AG20443 (cell line): ENCODE measurements around the gene MED22.
A peak's percentile ranks its signal among the peaks of the same experiment; 100 is the strongest.
"Not testable (repeated sequence)": the region's sequence is repeated elsewhere in the genome, so short reads cannot be mapped to it uniquely, and the experiment has no call there.

ENCODE experiments used
- DNase-seq: peaks from one replicate; pipeline ENCODE4 v3.0.0; 2012; ENCODE audit warnings: low spot score, mixed read lengths

Gene MED22

DNA sequence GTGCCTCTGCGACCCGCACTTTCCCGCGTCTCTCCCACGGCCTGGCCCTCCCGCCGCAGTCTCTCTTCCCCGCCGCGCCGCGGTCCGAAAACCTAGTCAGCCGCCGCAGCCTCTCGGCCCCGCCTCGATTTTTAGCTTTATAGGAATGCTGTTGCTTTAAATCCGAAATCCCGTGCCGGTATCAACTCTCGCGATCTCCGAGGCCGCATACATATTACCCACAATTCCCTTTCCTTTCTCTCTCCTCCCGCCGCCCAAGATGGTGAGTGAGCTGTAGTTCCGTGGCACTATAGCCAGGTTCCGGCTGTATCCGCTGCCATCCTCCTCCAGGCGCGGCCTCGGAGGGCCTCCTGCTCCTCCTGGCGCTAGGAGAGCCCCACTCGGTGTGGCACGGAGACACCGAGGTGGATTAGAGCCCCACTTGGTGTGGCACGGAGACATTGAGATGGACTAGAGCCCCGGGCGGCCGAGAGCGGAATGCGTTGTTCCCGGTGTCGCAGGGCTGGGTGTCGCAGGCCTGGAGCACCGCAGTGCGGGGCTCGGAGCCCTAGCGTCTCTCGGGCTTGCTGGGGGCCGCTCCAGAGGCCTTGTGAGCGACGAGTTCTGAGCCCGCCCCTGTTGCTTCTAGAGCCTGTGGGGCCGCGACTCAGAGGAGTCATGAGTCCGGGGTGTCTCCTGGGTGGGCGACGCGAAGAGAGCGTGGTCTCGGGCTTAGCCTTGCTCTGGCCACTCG lies at the start of gene MED22, which contains the start of gene RPL7A:
Gene MED22 (minus strand): TSS at position 147 of the 733 bp plus-strand sequence. CDS start 1,469 bp downstream, outside the sequence.
Gene RPL7A (plus strand): TSS at position 234 of the 733 bp plus-strand sequence. CDS start 26 bp downstream, at position 260.
- peak; percentile 93 for DNase-seq

DNA sequence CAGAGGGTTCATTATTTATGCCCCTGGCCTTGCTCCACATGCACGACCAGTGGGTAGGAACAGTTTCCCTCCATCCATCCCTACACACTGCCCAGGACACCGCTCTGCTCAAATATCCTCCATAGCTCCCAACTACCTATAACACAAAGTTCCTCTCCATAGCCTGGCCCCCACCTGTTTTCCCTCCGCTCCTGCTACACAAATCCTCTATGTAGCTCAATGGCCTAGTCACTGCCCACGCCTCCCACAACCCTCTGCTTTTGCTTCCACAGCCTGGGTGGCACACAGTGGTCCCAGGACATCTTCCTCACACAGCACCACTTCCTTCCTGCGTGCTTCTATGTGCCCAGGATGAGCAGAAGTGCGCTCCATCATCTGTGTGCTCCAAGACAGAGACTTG lies 49.4 kb upstream of the MED22 start:
- peak; percentile 4 for DNase-seq

DNA sequence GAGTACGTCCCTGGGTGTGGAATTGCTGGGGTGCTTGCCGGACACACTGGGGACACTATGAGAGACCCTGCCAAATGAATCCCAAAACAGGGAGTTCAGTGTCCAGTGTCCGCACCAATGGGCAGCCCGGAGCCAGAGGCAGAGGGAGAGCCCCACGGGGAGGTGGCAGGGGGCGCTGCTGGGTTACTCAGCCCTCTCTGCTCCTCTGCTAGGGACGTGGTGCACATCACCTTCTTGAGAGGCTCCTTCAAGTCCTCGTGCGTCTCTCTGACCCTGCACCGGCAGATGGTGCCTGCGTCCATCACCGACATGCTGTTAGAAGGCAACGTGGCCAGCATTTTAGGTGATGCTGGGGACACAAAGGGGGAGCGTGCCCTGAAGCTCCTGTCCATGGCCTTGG lies 49.0 kb upstream of the MED22 start:
- peak; percentile 43 for DNase-seq

DNA sequence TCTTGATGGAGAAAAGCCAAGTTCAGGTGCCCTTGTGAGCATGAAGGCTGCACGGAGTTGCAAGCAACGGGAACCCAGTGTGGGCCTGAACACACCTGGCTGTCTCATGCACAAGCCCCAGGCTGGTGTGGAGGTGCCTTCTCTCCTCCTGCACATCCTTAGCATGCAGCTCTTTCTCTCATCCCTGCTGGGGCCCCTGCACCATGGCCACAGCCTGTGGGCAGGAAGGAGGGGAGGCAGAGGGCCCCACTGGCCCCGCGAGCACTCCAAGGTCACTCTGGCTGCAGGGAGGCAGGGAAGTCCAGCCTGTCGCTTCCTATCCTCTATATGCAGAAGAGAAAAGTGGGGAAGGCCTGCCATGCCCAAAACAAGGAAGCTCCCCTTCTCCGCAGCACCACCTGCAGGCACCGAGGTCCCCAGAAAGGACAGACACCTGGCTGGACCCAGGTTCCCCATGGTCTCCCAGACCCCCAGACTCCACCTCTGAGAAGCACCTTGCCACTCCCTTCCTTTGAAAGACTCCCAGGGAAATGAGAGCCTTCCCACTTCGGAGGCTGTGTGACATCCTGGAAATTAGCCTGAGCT lies 46.8 kb upstream of the MED22 start:
- peak; percentile 5 for DNase-seq

DNA sequence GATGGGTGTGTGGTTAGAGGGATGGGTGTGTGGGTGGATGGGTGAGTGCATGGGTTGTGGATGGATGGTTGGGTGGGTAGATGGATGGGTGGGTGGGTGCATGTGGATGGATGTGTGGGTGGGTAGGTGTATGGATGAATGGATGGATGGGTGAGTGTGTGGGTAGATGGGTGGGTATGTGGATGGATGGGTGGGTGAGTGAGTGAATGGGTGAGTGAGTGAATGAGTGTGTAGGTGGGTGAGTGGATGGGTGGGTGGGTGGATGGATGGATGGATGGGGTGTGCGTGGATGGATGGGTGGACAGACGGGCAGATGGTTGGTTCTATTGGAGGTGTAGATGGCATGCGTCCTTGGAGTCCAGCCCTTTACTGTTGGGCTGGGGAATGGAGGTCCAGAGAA lies 45.5 kb upstream of the MED22 start:
- DNase-seq: no peak

DNA sequence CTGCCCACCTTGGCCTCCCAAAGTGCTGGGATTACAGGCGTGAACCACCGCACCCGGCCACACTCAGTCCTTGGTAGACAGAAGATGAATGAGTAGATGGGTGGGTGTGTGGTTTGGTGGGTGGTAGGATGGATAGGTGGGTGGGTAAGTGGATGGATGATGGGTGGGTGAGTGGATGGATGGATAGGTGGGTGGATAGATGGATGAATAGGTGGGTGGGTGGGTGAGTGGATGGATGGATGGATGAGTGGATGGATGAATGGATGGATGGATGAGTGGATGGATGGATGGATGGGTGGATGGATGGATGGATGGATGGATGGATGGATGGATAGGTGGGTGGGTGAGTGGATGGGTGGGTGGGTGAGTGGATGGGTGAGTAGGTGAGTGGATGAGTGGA lies 44.4 kb upstream of the MED22 start:
- not testable (repeated sequence) for DNase-seq

DNA sequence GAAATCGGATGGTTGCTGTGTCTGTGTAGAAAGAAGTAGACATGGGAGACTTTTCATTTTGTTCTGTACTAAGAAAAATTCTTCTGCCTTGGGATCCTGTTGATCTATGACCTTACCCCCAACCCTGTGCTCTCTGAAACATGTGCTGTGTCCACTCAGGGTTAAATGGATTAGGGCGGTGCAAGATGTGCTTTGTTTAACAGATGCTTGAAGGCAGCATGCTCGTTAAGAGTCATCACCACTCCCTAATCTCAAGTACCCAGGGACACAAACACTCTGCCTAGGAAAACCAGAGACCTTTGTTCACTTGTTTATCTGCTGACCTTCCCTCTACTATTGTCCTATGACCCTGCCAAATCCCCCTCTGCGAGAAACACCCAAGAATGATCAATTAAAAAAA lies 43.5 kb upstream of the MED22 start:
- not testable (repeated sequence) for DNase-seq

DNA sequence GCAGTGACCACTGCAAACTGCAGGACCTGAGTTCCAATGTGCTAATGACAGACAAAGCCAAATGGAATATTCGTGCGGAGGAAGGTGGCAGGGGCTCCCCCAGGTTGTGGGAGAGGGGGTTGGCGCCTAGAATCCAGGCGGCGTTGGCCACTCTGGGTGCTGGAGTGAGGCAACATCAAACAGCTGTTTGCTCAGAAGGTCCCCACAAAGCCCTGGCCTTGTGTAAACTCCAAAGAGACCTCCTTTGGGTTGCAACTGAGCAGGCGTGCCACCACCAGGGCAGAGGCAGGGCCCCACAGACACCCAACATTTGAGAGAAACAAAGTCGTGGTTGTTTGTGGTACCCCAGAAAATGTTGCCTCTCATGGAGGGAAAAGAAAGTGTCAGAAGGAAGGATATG lies 42.8 kb upstream of the MED22 start:
- no peak for DNase-seq

DNA sequence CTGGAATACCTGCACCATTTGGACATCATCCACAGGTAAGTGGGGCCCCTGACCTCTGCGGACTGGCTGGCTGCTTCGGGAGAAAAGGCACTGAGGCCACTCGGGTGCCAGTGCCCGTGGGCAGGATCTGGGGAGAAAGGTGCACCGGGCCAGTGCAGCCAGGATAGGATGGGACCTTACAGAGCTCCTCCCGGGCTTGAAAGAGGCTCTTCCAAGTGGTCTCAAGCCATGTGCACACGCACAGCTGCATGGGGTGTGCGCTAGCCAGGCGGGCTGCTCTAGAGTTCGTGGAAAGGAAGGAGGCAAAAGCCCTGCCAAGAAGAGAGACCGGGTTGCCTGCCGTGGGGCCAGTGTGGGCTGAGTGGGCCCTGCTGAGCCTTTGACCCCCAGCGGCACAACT lies 41.6 kb upstream of the MED22 start:
- DNase-seq: no peak

DNA sequence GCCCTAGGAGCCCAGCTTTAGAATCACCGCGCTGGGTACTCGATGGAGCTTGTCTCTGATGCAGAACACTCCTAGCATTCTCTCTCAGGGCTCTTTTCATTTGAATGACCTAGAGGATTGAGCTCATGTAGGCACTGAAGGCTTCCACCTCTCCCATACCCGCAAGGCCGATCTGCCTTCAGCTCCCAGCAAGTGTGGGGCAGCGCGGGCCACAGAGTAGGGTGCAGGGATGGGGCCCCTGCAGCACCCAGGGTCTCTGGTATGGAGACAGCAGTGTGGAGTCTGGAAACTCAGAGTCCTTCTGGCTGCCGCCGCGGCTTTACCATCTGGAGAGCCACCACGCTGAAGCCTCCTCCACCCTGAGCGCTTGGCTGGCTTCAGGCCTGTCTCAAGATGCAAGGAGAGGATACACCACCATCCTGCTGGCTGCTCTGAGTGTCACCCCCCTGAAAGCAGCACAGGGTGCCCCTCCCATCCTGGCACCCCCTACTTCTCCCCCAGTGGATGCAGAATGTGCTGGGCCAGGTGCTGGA lies 41.2 kb upstream of the MED22 start:
- no peak for DNase-seq

DNA sequence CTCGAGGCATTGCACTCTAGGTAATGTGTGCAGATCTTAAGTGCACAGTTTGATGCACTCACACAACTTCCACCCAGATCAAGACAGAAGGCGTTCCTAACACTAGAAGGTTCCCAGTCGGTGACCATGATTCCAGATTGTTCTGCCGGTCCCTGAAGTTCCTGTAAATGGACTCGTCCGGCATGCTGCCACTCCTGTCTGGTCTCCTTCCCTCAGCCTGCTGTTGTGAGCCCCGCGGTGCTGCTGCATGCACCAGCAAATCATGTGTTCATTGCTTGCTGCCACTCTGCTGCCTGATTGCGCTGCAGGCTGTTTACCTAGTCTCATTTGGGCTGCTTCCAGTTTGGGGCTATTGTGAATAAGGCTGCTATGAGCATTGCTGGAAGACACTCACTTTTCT lies 39.7 kb upstream of the MED22 start:
- no peak for DNase-seq

DNA sequence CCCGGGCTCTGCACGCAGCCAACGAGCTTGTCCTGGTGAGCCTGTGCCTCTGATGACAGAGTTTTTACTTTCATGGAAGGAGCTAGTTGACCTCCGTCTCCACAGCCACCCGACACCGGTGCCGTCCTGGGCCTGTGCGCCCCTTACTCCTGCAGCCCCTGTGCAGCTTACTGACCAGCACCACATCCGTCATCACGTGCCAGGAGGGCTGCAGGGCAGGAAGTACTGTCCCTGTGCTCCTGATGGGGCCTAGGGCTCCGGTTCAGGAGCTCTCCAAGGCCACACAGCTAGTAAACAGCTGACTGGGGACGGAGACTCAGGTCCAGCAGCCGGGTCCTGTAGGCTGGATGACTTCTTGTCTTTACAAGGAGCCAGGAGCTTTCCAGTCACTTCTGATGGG lies 38.4 kb upstream of the MED22 start:
- DNase-seq: no peak

DNA sequence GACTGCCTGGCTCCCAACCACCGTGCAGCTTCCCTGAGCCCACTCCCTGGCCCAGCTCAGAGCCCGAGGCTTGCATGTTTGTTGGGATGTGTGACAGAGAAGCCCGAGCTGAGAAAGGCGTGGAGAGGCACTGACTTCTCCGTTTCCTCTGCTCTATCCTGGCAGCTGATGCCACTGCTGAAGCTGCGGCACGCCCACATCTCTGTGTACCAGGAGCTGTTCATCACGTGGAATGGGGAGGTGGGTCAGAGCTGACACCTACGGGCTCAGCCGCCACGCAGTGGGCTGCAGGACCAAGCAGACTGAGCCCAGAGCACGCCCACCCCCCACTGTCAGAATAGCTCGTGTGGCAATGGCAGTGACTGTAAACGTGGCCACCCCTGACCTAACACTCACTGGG lies 37.5 kb upstream of the MED22 start:
- no peak for DNase-seq

DNA sequence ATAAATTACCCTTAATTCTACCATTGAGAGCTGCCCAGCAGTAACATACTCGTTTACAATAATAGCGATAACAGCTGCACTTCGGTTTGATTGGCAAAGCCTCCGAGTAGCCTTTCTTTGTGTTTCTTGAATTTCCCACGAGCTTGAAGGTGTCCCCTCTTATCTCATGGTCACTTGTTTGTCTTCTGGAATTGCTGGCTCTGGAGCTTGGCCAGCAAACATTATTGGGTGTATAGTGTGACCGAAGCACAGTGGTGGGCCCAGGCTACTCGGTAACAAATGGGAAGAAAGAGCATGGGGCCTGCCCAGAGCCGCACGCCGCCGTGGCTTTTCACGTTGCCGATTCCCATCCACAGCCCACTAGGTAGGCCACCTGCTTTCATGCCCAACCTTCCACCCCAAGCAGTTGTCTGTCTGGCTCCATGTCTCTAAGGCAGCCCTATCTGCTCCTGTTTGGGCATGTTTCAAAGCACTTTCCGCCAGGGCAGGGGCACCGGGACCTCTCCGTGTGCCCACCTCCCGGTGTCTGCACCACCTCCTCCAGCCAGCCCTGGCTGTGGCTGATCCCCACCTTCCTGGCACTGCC lies 36.9 kb upstream of the MED22 start:
- no peak for DNase-seq

DNA sequence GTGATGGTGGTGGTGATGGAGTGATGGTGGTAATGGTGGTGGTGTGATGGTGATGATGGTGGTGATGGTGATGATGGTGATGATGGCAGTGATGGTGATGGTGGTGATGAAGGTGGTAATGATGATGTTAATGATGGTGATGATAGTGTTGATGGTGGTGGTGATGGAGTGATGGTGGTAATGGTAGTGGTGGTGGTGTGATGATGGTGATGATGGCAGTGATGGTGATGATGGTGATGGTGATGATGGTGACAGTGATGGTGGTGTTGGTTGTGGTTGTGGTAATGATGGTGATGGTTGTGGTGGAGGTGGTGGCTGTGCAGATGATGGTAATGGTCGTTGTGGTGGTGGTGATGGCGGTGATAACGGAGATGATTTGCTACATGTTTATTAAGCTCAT lies 35.5 kb upstream of the MED22 start:
- DNase-seq: no peak

DNA sequence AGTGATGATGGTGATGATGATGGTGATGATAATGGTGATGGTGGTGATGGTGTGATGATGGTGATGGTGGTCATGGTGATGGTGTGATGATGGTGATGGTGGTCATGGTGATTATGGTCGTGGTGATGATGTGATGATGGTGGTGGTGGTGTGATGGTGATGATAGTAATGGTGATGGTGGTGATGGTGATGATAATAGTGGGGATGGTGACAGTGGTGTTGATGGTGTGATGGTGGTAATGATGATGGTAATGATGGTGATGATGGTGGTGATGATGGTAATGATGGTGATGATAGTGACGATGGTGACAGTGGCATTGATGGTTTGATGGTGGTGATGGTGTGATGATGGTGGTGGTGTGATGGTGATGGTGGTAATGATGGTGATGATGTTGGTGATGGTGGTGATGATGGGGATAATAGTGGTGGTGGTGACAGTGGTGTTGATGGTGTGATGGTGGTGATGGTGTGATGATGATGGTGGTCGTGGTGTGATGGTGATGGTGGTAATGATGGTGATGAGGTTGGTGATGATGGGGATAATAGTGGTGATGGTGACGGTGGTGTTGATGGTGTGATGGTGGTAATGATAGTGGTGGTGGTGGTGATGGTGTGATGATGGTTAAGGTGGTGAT lies 34.7 kb upstream of the MED22 start:
- no peak for DNase-seq

DNA sequence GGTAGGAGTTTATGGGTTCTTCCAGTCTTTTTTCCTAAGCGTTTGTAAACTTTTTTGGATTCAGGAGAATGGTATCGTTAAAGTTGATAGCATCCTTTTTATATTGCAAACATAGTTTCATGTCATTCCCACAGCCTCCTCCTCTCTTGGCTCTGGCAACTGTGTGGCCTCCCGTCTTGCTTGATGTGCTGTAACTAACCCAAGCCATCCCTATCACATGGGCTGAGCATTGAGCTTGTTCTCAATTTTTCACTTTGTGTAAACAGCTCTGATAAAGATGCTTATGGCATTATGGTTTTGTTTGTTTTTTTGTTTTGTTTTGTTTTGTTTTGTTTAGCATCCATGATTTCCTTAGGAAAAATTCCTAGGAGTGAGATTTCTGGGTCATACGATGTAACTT lies 32.8 kb upstream of the MED22 start:
- DNase-seq: no peak

DNA sequence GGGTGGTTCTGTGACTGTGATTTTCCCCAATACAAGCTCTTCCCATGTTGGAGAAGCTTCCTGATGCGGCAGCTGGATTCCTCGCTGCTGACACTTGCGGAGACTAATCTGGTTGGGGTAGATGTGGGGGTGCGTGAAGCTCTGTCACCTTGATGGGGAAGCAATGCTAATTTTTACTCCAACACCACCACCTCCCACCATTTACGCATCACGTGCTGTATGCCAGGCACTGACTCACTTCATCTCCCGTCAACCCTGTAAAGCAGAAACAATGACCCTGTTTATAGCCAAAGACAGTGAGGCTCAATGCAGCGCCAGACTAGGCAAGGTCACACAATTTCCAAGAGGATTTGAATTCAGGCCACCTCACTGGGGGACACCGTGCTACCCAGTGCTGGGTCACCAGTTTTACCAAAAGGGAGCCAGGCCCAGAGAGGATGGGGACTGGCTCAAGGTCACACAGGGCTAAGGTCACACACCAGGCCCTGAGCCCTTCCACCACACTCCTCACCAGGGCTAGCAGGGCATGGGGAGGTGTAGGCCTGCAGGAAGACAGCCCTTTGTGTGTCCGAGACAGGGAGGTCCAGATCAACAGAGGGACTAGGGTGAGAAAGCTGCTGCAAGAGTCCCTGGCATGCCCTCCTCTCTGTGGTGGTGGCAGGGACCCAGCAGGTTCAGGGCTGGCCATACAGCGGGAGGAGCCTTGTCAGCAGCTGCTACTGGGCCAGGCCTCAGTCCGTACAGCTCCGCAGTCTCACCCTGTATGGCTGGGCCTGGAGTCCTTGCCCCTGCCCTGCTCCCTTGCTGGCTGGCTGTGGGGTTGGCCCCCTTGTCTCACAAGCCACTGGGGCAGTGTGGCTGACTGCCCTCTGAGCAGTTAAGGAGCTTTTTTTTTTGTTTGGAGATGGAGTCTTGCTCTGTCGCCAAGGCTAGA lies 31.5 kb upstream of the MED22 start:
- DNase-seq: no peak

DNA sequence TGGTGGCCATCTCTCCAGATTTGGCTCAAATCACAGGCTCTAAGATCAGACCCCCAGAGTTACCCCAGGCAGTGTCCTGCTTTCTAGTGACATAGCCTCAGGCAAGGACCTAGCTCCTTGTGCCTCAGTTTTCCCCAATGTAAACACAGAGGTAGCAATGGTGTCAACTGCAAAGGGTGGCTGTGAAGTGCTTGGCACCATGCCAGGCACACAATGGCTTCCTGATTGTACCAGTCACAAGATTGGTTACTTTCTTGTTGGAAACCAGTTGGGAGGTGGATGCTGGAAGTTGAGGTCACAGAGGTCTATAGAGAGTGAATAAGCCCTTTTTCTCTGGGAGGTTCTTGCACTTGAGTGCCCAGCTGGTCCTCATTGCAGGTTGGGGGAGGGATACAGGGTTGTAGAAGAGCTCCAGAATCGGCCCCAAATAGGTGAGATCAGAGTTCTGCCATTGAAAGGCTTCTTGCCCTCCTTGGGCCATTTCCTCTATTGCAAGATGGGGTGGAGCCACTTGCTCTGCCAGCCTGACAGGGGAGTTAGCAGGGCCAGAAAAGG lies 30.6 kb upstream of the MED22 start:
- DNase-seq: no peak

DNA sequence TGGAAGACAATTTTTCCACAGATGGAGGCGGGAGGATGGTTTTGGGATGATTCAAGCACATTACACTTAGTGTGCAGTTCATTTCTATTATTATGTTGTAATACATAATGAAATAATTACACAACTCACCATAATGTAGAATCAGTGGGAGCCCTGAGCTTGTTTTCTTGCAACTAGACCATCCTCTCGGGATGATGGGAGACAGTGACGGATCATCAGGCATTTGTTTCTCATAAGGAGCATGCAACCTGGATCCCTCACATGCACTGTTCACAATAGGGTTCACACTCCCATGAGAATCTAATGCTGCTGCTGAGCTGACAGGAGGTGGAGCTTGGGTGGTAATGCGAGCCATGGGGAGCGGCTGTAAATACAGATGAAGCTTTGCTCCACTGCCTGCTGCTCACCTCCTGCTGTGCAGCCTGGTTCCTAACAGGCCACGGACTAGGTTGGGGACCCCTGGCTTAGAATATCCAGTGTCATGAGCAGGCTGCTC lies 29.8 kb upstream of the MED22 start:
- DNase-seq: no peak

DNA sequence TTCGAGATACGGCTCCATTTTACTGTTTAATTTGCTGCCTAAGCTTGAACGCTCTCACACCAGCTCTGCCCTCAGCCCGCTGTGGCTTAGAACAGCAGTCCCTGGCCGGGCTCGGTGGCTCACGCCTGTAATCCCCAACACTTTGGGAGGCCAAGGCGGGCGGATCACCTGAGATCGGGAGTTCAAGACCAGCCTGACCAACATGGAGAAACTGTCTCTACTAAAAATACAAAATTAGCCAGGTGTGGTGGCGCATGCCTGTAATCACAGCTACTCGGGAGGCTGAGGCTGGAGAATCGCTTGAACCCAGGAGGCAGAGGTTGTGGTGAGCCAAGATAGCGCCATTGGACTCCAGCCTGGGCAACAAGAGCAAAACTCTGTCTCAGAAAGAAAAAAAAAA lies 29.3 kb upstream of the MED22 start:
- not testable (repeated sequence) for DNase-seq
